AG04450 (cell line): ENCODE results near the gene THOC2. TPM values are rescaled to one million over a fixed set of nuclear protein-coding genes. Genes with fewer than 3 reads are reported as not detected.

Source experiments
- CTCF ChIA-PET: fragments of 300-600, 350-600 bp; formaldehyde crosslinking; extraction: SDS; loops from one replicate; lab custom pipeline; 2022; ENCODE audit warnings: antibody characterized with exemption, inconsistent platforms; lab: Charles Lee
- POLR2A ChIA-PET: fragments of 350-600 bp; formaldehyde crosslinking; extraction: SDS; loops from one replicate; lab custom pipeline; 2021; ENCODE audit warnings: antibody characterized with exemption, inconsistent platforms; lab: Yijun Ruan, JAX
- DNase-seq: peaks from one replicate; pipeline ENCODE4 v3.0.0-alpha.2; 2011; ENCODE audit warnings: low read depth, low spot score
- H3K27ac ChIP-seq: one replicate; pipeline ENCODE4 v1.5.1; 2012; ENCODE audit warnings: low read depth, low read length, control low read depth
- H3K27me3 ChIP-seq: one replicate; pipeline ENCODE4 v1.6.0; 2012; ENCODE audit warnings: low read length; ENCODE audit not compliant: control insufficient read depth, insufficient read depth
- H3K4me3 ChIP-seq: 2 replicates; pipeline ENCODE4 v1.5.1; 2011; ENCODE audit warnings: mild to moderate bottlenecking, low read depth, low read length, control low read depth
- H3K9me3 ChIP-seq: 2 replicates; pipeline ENCODE4 v1.5.1; 2012; ENCODE audit warnings: low read length; ENCODE audit not compliant: control insufficient read depth, insufficient read depth
- CTCF ChIP-seq: IDR thresholded peaks from 2 replicates; pipeline ENCODE4 v1.5.1; 2011; ENCODE audit warnings: low read depth, low read length, control low read depth, inconsistent platforms
- polyA plus RNA-seq: library from polyadenylated mRNA; depleted of rRNA; stranded (reverse); fragments of >200 nt; gene quantifications from 2 replicates; pipeline ENCODE4 v1.2.3, GENCODE V29; 2011

THOC2 gene
- polyA plus RNA-seq, 1 experiment, result 91.2 TPM

DNA sequence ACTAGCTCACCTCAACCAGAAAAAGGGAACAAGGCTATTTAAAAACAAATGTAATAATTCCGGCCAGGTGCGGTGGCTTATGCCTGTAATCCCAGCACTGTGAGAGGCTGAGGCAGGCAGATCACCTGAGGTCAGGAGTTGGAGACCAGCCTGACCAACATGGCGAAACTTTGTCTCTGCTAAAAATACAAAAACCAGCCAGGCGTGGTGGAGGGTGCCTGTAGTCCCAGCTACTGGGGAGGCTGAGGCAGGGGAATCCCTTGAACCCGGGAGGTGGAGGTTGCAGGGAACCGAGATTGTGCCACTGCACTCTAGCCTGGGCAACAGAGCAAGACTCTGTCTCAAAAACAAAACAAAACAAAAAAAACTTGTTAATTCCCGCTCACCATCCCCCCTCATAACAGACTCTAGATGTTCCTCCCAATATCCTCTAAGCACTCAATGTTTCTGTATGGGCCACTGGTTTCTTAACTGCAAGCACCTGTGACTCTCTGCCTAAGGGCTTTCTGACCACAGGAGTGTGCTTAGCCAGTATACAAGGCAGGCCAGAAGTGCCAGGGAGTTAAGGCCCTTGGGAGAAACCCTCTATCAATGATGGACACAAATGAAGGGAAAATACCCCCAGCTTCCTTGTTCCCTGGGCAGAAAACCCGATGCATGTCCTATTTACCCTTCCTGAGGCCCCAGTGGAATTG lies 21.0 kb upstream of the THOC2 start:
- no peak overlapping the region for H3K27ac ChIP-seq
- H3K9me3 ChIP-seq, result no peaks in the 10 kb centered on the region
- ChIA-PET POLR2A (no interaction called here), CTCF (no interaction called here)
- no peak for TF ChIP-seq CTCF
- H3K27me3 ChIP-seq, result no peaks in the 10 kb centered on the region
- DNase-seq, result no peak
- H3K4me3 ChIP-seq, result no peak overlapping the region

DNA sequence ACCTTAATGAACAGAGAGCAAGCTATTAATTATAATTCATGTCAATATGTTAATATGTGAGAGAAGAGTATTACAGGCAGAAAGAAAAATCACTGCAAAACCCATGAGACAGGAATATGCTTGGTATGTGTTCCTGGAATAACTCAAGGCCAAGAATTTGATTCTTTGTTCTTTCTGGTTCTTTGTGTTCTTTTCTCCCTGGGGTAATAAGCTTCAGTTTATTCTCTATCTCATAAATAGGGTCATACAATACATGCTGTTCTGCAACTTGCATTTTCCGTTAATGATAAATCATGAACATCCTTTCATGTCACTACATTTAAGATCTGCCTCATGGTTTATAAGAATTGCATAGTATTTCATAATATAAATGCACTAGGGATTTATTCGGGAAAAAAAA lies 16.8 kb upstream of the THOC2 start:
- ChIA-PET CTCF (no interaction called here), POLR2A (no interaction called here)
- no peak for TF ChIP-seq CTCF
- no peaks in the 10 kb centered on the region for H3K27me3 ChIP-seq
- no peak for DNase-seq
- no peaks in the 10 kb centered on the region for H3K9me3 ChIP-seq
- no peak overlapping the region for H3K27ac ChIP-seq
- no peak overlapping the region for H3K4me3 ChIP-seq

- H3K27me3 ChIP-seq, result no peaks in the 10 kb centered on the region
- TF ChIP-seq CTCF, result no peak
- DNase-seq, result no peak
- H3K4me3 ChIP-seq, result no peak overlapping the region
- no peaks in the 10 kb centered on the region for H3K9me3 ChIP-seq
- ChIA-PET POLR2A (no interaction called here), CTCF (no interaction called here)
- no peak overlapping the region for H3K27ac ChIP-seq
Measured at GRCh38 chrX:123745511-123745910, 12.7 kb upstream of the THOC2 start.

DNA sequence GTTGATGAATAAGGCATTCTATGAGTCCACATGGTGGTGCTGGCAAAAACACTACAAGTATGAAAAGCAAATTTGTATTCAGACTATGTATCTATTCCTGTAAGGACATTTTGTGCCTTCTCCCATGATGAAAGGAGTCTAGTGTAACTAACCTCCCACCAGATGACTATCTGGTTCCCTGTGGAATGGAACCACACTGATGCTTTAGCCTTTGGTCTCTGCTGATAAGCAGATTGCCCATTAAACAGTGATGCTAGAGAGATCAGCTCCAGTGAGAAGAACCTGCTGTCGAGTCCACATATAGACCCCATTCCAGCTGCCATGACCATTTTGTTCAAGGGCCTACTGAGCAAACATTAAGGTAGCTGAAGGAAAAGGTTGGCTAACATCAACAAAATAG lies 10.5 kb upstream of the THOC2 start:
- no peak overlapping the region for H3K4me3 ChIP-seq
- no peak overlapping the region for H3K27ac ChIP-seq
- no peak for DNase-seq
- no peaks in the 10 kb centered on the region for H3K27me3 ChIP-seq
- ChIA-PET CTCF (no interaction called here), POLR2A (no interaction called here)
- TF ChIP-seq CTCF, result no peak
- H3K9me3 ChIP-seq, result no peaks in the 10 kb centered on the region

DNA sequence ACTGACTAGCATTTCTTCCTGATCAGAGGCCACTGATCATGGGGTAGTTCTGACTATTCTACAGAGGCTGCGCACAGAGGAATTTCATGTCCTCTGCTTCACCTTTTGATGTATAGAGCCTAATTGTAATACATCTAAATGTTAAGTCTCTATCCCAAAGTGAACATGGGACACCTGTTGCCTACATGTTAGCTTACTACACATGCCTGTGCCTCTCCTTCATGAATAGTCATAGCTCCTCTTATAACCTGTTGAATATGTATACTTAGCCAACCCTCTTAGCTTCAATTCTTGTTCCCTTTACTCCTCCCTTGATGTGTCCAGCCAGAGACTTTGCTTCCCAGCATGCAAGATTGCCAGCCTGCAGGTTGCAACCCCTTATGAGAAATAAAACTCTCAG lies 9.6 kb upstream of the THOC2 start:
- TF ChIP-seq CTCF, result no peak
- ChIA-PET CTCF (interaction anchor here (1.0 kb wide), 1 partner anchor 36 kb away, joined by 3 read pairs; no protein-coding TSS in a partner anchor), POLR2A (no interaction called here)
- H3K27me3 ChIP-seq, result no peaks in the 10 kb centered on the region
- no peak for DNase-seq
- no peak overlapping the region for H3K4me3 ChIP-seq
- no peak overlapping the region for H3K27ac ChIP-seq
- no peaks in the 10 kb centered on the region for H3K9me3 ChIP-seq
